ENCODE data around the gene PCDHB1. TPM values are rescaled to one million over a fixed set of nuclear protein-coding genes. Genes with fewer than 3 reads are reported as not detected.

The PCDHB1 gene
- total and polyA plus RNA-seq, 4 donors = not detected

- 18% methylated on average over 29 of the region's 29 CpGs for WGBS
- H3K9me3 ChIP-seq (ENCODE audit: control insufficient read depth in 4 of 4, low read length in 3 of 4) = peaks cover 17 to 67% (median 27%) of the 10 kb centered on the region in 4 donors
- no peak for DNase-seq (ENCODE audit: low spot score)
- H3K9ac ChIP-seq (ENCODE audit: low read depth in 1 of 2, low read length in 2 of 2) = no peak within 1 kb of the TSS
- peaks cover 0 to 12% (median 2%) of the 10 kb centered on the region in 4 donors for H3K27me3 ChIP-seq (ENCODE audit: control insufficient read depth in 4 of 4, insufficient read depth in 4 of 4, low read length in 3 of 4)
- no peaks in the 10 kb centered on the region for H3K36me3 ChIP-seq (ENCODE audit: control insufficient read depth in 4 of 4, insufficient read depth in 3 of 4, low read depth in 1 of 4, low read length in 3 of 4)
- H3K4me1 ChIP-seq (ENCODE audit: control insufficient read depth in 4 of 4, insufficient read depth in 4 of 4, low read length in 3 of 4) = no peaks in the 10 kb centered on the region
- H3K27ac ChIP-seq (ENCODE audit: low read depth in 1 of 2, low read length in 2 of 2) = no peak within 1 kb of the TSS
- TF ChIP-seq HNF4A (conservative IDR thresholded peaks at IDR 0.05) (no peak), JUND (IDR thresholded peaks at IDR 0.05) (no peak), REST (IDR thresholded peaks at IDR 0.05) (no peak), CTCF (IDR thresholded peaks at IDR 0.05; ENCODE audit: low read depth, low read length, missing input control) (no peak), YY1 (IDR thresholded peaks at IDR 0.05) (no peak), FOXA1 (IDR thresholded peaks at IDR 0.05) (no peak), HNF4G (IDR thresholded peaks at IDR 0.05) (no peak), RAD21 (IDR thresholded peaks at IDR 0.05) (no peak), EGR1 (IDR thresholded peaks at IDR 0.05; ENCODE audit: low read depth in 2 of 2) (no peak), TAF1 (conservative IDR thresholded peaks at IDR 0.05) (no peak), ATF3 (IDR thresholded peaks at IDR 0.05) (no peak), GABPA (IDR thresholded peaks at IDR 0.05 in 1 of 2, conservative IDR thresholded peaks at IDR 0.05 in 1 of 2) (no peak), SP1 (IDR thresholded peaks at IDR 0.05) (no peak), RXRA (IDR thresholded peaks at IDR 0.05) (no peak)
- TF ChIP-seq, protein P1, sequence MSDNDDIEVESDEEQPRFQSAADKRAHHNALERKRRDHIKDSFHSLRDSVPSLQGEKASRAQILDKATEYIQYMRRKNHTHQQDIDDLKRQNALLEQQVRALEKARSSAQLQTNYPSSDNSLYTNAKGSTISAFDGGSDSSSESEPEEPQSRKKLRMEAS (IDR thresholded peaks at IDR 0.05) = no peak
- peak within 1 kb of the TSS in 2 of 3 donors; percentile 12 to 45 for H3K4me3 ChIP-seq (ENCODE audit: low read depth in 1 of 3, low read length in 3 of 3)
These were observed 43.5 kb downstream of the PCDHB1 start, which contains the start of gene PCDHB2 for GRCh38 chr5:141094481-141095262. Gene PCDHB2 (plus strand): TSS chr5:141094615. CDS start chr5:141094791, 176 bp downstream.

DNA sequence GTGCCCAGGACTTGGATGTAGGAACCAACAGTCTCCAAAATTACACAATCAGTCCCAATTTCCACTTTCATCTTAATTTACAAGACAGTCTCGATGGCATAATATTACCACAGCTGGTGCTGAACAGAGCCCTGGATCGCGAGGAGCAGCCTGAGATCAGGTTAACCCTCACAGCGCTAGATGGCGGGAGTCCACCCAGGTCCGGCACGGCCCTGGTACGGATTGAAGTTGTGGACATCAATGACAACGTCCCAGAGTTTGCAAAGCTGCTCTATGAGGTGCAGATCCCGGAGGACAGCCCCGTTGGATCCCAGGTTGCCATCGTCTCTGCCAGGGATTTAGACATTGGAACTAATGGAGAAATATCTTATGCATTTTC, 44.1 kb downstream of the PCDHB1 start:
- H3K9me3 ChIP-seq (ENCODE audit: control insufficient read depth in 4 of 4, low read length in 3 of 4) = peaks cover 16 to 67% (median 27%) of the 10 kb centered on the region in 4 donors
- no peak overlapping the region for H3K9ac ChIP-seq (ENCODE audit: low read depth in 1 of 2, low read length in 2 of 2)
- DNase-seq (ENCODE audit: low spot score) = no peak
- H3K4me1 ChIP-seq (ENCODE audit: control insufficient read depth in 4 of 4, insufficient read depth in 4 of 4, low read length in 3 of 4) = no peaks in the 10 kb centered on the region
- H3K36me3 ChIP-seq (ENCODE audit: control insufficient read depth in 4 of 4, insufficient read depth in 3 of 4, low read depth in 1 of 4, low read length in 3 of 4) = no peaks in the 10 kb centered on the region
- no peak overlapping the region for H3K27ac ChIP-seq (ENCODE audit: low read depth in 1 of 2, low read length in 2 of 2)
- 38% methylated on average over 12 of the region's 12 CpGs for WGBS
- no peak for TF ChIP-seq RAD21 (IDR thresholded peaks at IDR 0.05)
- TF ChIP-seq GABPA (IDR thresholded peaks at IDR 0.05 in 1 of 2, conservative IDR thresholded peaks at IDR 0.05 in 1 of 2) = no peak
- TF ChIP-seq FOXA2 (IDR thresholded peaks at IDR 0.05) = no peak
- TF ChIP-seq, protein P1 (IDR thresholded peaks at IDR 0.05) = no peak
- TF ChIP-seq ATF3 (IDR thresholded peaks at IDR 0.05) = no peak
- no peak for TF ChIP-seq ZBTB33 (IDR thresholded peaks at IDR 0.05)
- no peak for TF ChIP-seq YY1 (IDR thresholded peaks at IDR 0.05)
- no peak for TF ChIP-seq RXRA (IDR thresholded peaks at IDR 0.05)
- TF ChIP-seq SP1 (IDR thresholded peaks at IDR 0.05) = no peak
- TF ChIP-seq CTCF (IDR thresholded peaks at IDR 0.05; ENCODE audit: low read depth, low read length, missing input control) = no peak
- TF ChIP-seq TAF1 (conservative IDR thresholded peaks at IDR 0.05) = no peak
- TF ChIP-seq EGR1 (IDR thresholded peaks at IDR 0.05; ENCODE audit: low read depth in 2 of 2) = no peak
- no peak for TF ChIP-seq NR2F2 (IDR thresholded peaks at IDR 0.05)
- no peak for TF ChIP-seq JUND (IDR thresholded peaks at IDR 0.05)
- TF ChIP-seq FOXA1 (IDR thresholded peaks at IDR 0.05) = no peak
- H3K4me3 ChIP-seq (ENCODE audit: low read depth in 1 of 3, low read length in 3 of 3) = peak overlapping the region in 2 of 3 donors; percentile 7 to 30
- peaks cover 0 to 12% (median 2%) of the 10 kb centered on the region in 4 donors for H3K27me3 ChIP-seq (ENCODE audit: control insufficient read depth in 4 of 4, insufficient read depth in 4 of 4, low read length in 3 of 4)
